ENCODE measurements around the gene TENT5C. TPM values are rescaled to one million over a fixed set of nuclear protein-coding genes. Genes with fewer than 3 reads are reported as not detected.

TENT5C gene
- total and polyA plus RNA-seq, 9 of the 15 experiments (the other 6 are each of a cell fraction or from before 2014, with no cell fraction given): 1.8 to 7.7 (median 4.0) TPM

- Histone ChIP-seq H3K9ac (ENCODE audit: insufficient read depth in 1 of 2, low read depth in 2 of 2, low read length in 2 of 2) (no peak overlapping the region; a peak in 1 of 4 replicates), H3K4me2 (ENCODE audit: insufficient read depth, low read length) (peak overlapping the region; percentile 58), H3K36me3 (ENCODE audit: control insufficient read depth, insufficient read depth, low read length) (no peaks in the 10 kb centered on the region), H3K27ac (ENCODE audit: extremely low read depth, low read depth, low read length) (no peak overlapping the region; the same call in 2 of the 3 replicates), H3K79me2 (ENCODE audit: control insufficient read depth, insufficient read depth, low read length) (no peaks in the 10 kb centered on the region), H3K27me3 (ENCODE audit: control insufficient read depth in 2 of 2, insufficient read depth in 2 of 2, low read length in 2 of 2) (no peaks in the 10 kb centered on the region), H3K9me1 (ENCODE audit: control insufficient read depth, insufficient read depth, low read length) (no peaks in the 10 kb centered on the region), H3K4me1 (replicated peaks in 1 of 2; ENCODE audit: control insufficient read depth in 2 of 2, insufficient read depth in 2 of 2, low read length in 2 of 2) (peaks cover 33 to 40% of the 10 kb centered on the region in 2 experiments), H3K9me3 (replicated peaks; ENCODE audit: control insufficient read depth, insufficient read depth, low read depth, low read length) (no peaks in the 10 kb centered on the region), H2AFZ (ENCODE audit: low read depth, low read length) (no peak overlapping the region), H3K4me3 (no peak overlapping the region), H4K20me1 (replicated peaks; ENCODE audit: control insufficient read depth, insufficient read depth, low read length) (0 out of 2 replicates have a peak, but pooled peaks cover 4% of the 10 kb centered on the region)
- no peak for FAIRE-seq
- no TSS peak for BruUV-seq (replicated peaks)
- no peak for DNase-seq (ENCODE audit: extremely low read depth in 1 of 4, low spot score in 3 of 4)
- CTCF ChIA-PET (ENCODE audit: low intra/inter-chr PET ratio): no interaction called here
- intact Hi-C loops (cut with micrococcal nuclease) (loop anchor here (1.0 kb wide), 1 partner anchor 15 kb away; no protein-coding TSS in a partner anchor), in situ Hi-C loops (cut with MboI) (no loop called here)
- POLR2A ChIA-PET: interaction anchor here (0.7 to 5.6 kb wide), 7 partner anchors 10 to 873 kb away, joined by 3 to 55 read pairs (median 12); partner anchors contain the start of gene TENT5C
- 22% methylated on average over 4 of the region's 4 CpGs for WGBS (ENCODE audit: insufficient coverage, low coverage, missing lambda C conversion rate)
- no peak; the same call in 2 of the 3 replicates for ATAC-seq
- TF ChIP-seq MGA (IDR thresholded peaks at IDR 0.05) (peak; percentile 39; the same call in 1 of the 2 replicates), HSF4 (CRISPR knock-in tag; IDR thresholded peaks at IDR 0.05; ENCODE audit: borderline replicate concordance) (peak; percentile 60; the same call in 1 of the 2 replicates), DDX20 (tag; IDR thresholded peaks at IDR 0.05; ENCODE audit: low read depth) (0 out of 2 replicates have a peak, but pooled peaks have one; percentile 9), ZNF583 (CRISPR knock-in tag; IDR thresholded peaks at IDR 0.05) (no peak), RFX1 (IDR thresholded peaks at IDR 0.05) (no peak), CHD1 (IDR thresholded peaks at IDR 0.05; ENCODE audit: low read length) (no peak), FOSL1 (tag; conservative IDR thresholded peaks at IDR 0.05) (0 out of 2 replicates have a peak, but pooled peaks have one; percentile 4), FOXJ2 (tag; IDR thresholded peaks at IDR 0.05) (peak; percentile 5; the same call in 1 of the 2 replicates), DPF2 (IDR thresholded peaks at IDR 0.05) (peak; percentile 11; the same call in 1 of the 2 replicates), NFIC (IDR thresholded peaks at IDR 0.05) (peak; percentile 50; the same call in 1 of the 2 replicates), ZKSCAN8 (CRISPR knock-in tag; IDR thresholded peaks at IDR 0.05) (0 out of 2 replicates have a peak, but pooled peaks have one; percentile 2)
Measured at GRCh38 chr1:117645343-117645742, 39.5 kb downstream of the TENT5C start.

All from K562 (cell line).